HepG2 (cell line): Measurements from ENCODE around the gene MOB4. TPM values are rescaled to one million over a fixed set of nuclear protein-coding genes. Genes with fewer than 3 reads are reported as not detected.
A peak's percentile ranks its signal among the peaks of the same experiment; 100 is the strongest.

Experiments used
- GABPB1 ChIP-seq: IDR thresholded peaks from 2 replicates; pipeline ENCODE4 v1.6.1; 2016; ENCODE audit warnings: mild to moderate bottlenecking, missing genetic modification reagents, moderate library complexity, missing compliant biosample characterization
- KDM2A ChIP-seq: sonication (generic); formaldehyde crosslinking; IDR thresholded peaks from 2 replicates; pipeline ENCODE4 v1.4.0; 2020; ENCODE audit warnings: low read depth, missing genetic modification reagents, borderline replicate concordance
- KDM5B ChIP-seq: sonication (generic); formaldehyde crosslinking; IDR thresholded peaks from 2 replicates; pipeline ENCODE4 v1.4.0; 2020; ENCODE audit warnings: missing genetic modification reagents, mild to moderate bottlenecking, borderline replicate concordance
- LBX2 ChIP-seq: sonication (generic); formaldehyde crosslinking; IDR thresholded peaks from 2 replicates; pipeline ENCODE4 v1.5.0; 2020; ENCODE audit warnings: missing genetic modification reagents, mild to moderate bottlenecking, borderline replicate concordance
- SIN3B ChIP-seq: fragments of 150-350 bp; IDR thresholded peaks from 2 replicates; pipeline ENCODE4 v1.6.1; 2014; ENCODE audit warnings: low read length
- SRSF1 ChIP-seq: fragments of 200-400 bp; formaldehyde crosslinking; optimal IDR thresholded peaks from 2 replicates; pipeline ENCODE3; 2017; ENCODE audit warnings: mild to moderate bottlenecking, low read depth, low read length, moderate library complexity
- TCF12 ChIP-seq, 2 experiments: fragments of 450-650 bp in 1 of 2; sonication (generic) in 1 of 2; formaldehyde crosslinking in 1 of 2; IDR thresholded peaks; 2 replicates each; pipeline versions ENCODE4 v1.6.1 to v1.8.0; 2017 to 2022; ENCODE audit warnings: antibody characterized with exemption in 1 of 2, mild to moderate bottlenecking in 1 of 2, missing genetic modification reagents in 1 of 2, moderate library complexity in 1 of 2
- TFAP4 ChIP-seq: sonication (generic); IDR thresholded peaks from 2 replicates; pipeline ENCODE4 v1.6.1; 2016; ENCODE audit warnings: low read depth, borderline replicate concordance
- USF2 ChIP-seq, 2 experiments: sonication (generic) in 1 of 2; formaldehyde crosslinking in 1 of 2; IDR thresholded peaks; 2 replicates each; pipeline versions ENCODE4 v1.5.1 to v1.6.1; 2011 to 2020; ENCODE audit warnings: borderline replicate concordance in 1 of 2, low read depth in 1 of 2, low read length in 1 of 2, mild to moderate bottlenecking in 1 of 2, missing genetic modification reagents in 1 of 2, moderate library complexity in 1 of 2
- ZNF256 ChIP-seq: sonication (generic); formaldehyde crosslinking; conservative IDR thresholded peaks from 2 replicates; pipeline ENCODE4 v1.4.0; 2020; ENCODE audit warnings: missing genetic modification reagents
- ZNF337 ChIP-seq: sonication (generic); formaldehyde crosslinking; IDR thresholded peaks from 2 replicates; pipeline ENCODE4 v1.5.1; 2020; ENCODE audit warnings: missing genetic modification reagents, low read depth, mild to moderate bottlenecking, borderline replicate concordance
- ZNF441 ChIP-seq: sonication (generic); formaldehyde crosslinking; IDR thresholded peaks from 2 replicates; pipeline ENCODE4 v1.7.0; 2021; ENCODE audit warnings: missing genetic modification reagents, borderline replicate concordance
- ZNF549 ChIP-seq: sonication (generic); formaldehyde crosslinking; IDR thresholded peaks from 2 replicates; pipeline ENCODE4 v1.5.0; 2020; ENCODE audit warnings: missing genetic modification reagents
- ZNF646 ChIP-seq: sonication (generic); formaldehyde crosslinking; IDR thresholded peaks from 2 replicates; pipeline ENCODE4 v1.9.0; 2021; ENCODE audit warnings: mild to moderate bottlenecking, missing genetic modification reagents
- ZNF773 ChIP-seq: sonication (generic); formaldehyde crosslinking; IDR thresholded peaks from 2 replicates; pipeline ENCODE4 v1.4.0; 2020; ENCODE audit warnings: missing genetic modification reagents, borderline replicate concordance
- ZNF816 ChIP-seq: sonication (generic); formaldehyde crosslinking; IDR thresholded peaks from 2 replicates; pipeline ENCODE4 v1.8.0; 2022; ENCODE audit warnings: missing genetic modification reagents, mild to moderate bottlenecking, borderline replicate concordance
- polyA plus RNA-seq, 8 experiments: library from polyadenylated mRNA; depleted of rRNA in 3 of 8; stranded (reverse) in 7 of 8; unstranded in 1 of 8; fragments of >200 nt; fragmentation: Illumina TruSeq in 4 of 8; extraction: Trizol in 4 of 8; gene quantifications; 2 replicates each; pipeline versions ENCODE4 v1.2.1 to v1.2.3, GENCODE V29; 2011 to 2016; ENCODE audit warnings: low read depth in 4 of 8, missing spikeins in 1 of 8, mixed read lengths in 1 of 8; ENCODE audit not compliant: insufficient read depth in 1 of 8
- total RNA-seq, 5 experiments: library from RNA; depleted of rRNA; stranded (reverse); fragments of >200 nt; fragmentation: Illumina TruSeq; extraction: Trizol; gene quantifications; 2 replicates each; pipeline ENCODE4 v1.2.3, GENCODE V29; 2016; ENCODE audit warnings: low read depth in 1 of 5

MOB4 gene
- total and polyA plus RNA-seq, 2 of the 13 experiments (the other 11 are each of a cell fraction or from before 2014, with no cell fraction given), result 35.7 to 38.6 TPM

GRCh38 chr2:197499594-197500502 lies 16.0 kb upstream of the MOB4 start, which contains the start of the genes HSPD1 and HSPE1 (continued):
- TF ChIP-seq ZNF549, result peak; percentile 33; the same call in 1 of the 2 replicates
- peak; percentile 90 for TF ChIP-seq ZNF441 (CRISPR knock-in tag)
- TF ChIP-seq GABPB1 (CRISPR knock-in tag), result peak; percentile 95
- no peak for TF ChIP-seq TCF12 (IDR thresholded peaks at IDR 0.05)
- peak; percentile 95; the same call in 1 of the 2 replicates for TF ChIP-seq TCF12 (CRISPR knock-in tag; IDR thresholded peaks at IDR 0.05)
- TF ChIP-seq ZNF773 (CRISPR knock-in tag), result peak; percentile 88; the same call in 1 of the 2 replicates
- peak; percentile 62 for TF ChIP-seq ZNF337
- peak; percentile 94 for TF ChIP-seq KDM2A (CRISPR knock-in tag)
- peak; percentile 33 for TF ChIP-seq SRSF1
- TF ChIP-seq USF2 (IDR thresholded peaks at IDR 0.05; ENCODE audit: low read depth, low read length), result peak; percentile 40
- TF ChIP-seq USF2 (CRISPR knock-in tag; IDR thresholded peaks at IDR 0.05; ENCODE audit: borderline replicate concordance), result peak; percentile 78
- peak; percentile 95 for TF ChIP-seq KDM5B
- TF ChIP-seq LBX2 (CRISPR knock-in tag), result peak; percentile 99
- TF ChIP-seq ZNF256 (CRISPR knock-in tag), result peak; percentile 79
- peak; percentile 81 for TF ChIP-seq ZNF816 (CRISPR knock-in tag)
- peak; percentile 20; the same call in 1 of the 2 replicates for TF ChIP-seq SIN3B
- TF ChIP-seq TFAP4, result no peak
- 0 out of 2 replicates have a peak, but pooled peaks have one; percentile 28 for TF ChIP-seq ZNF646 (CRISPR knock-in tag)
